GM12864 (cell line): Measurements from ENCODE around the gene RPS23.

Experiments used
- DNase-seq: peaks from one replicate; pipeline ENCODE4 v3.0.0-alpha.2; 2011; ENCODE audit warnings: low read depth
- H3K4me3 ChIP-seq: 2 replicates; pipeline ENCODE4 v1.5.1; 2011; ENCODE audit warnings: mild to moderate bottlenecking, low read depth, low read length, control low read depth
- TF ChIP-seq, protein P1 (sequence below): IDR thresholded peaks from 2 replicates; pipeline ENCODE4 v1.5.1; 2011; ENCODE audit warnings: low read depth, mild to moderate bottlenecking, moderate library complexity, low read length, control low read depth, inconsistent platforms; ENCODE audit errors: missing control alignments

RPS23 gene

DNA sequence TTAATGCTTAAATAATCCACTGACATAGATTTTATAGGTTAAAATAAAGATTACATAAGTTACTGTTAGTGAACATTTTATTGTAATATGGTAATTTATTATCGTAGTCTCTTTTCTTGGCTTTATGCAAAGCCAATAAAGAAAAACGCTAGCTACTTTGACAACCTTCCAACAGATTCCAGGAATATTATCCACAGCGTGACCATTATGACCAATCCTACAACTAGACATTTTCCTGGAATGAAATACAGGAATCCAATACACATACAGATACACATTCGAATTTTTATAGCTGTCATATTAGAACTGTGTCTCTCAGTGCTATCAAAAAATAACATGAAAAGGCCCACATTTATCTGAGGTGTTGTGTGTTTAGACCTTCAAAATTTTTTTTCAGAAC, 13.1 kb downstream of the RPS23 start:
- DNase-seq = no peak
- TF ChIP-seq, protein P1, sequence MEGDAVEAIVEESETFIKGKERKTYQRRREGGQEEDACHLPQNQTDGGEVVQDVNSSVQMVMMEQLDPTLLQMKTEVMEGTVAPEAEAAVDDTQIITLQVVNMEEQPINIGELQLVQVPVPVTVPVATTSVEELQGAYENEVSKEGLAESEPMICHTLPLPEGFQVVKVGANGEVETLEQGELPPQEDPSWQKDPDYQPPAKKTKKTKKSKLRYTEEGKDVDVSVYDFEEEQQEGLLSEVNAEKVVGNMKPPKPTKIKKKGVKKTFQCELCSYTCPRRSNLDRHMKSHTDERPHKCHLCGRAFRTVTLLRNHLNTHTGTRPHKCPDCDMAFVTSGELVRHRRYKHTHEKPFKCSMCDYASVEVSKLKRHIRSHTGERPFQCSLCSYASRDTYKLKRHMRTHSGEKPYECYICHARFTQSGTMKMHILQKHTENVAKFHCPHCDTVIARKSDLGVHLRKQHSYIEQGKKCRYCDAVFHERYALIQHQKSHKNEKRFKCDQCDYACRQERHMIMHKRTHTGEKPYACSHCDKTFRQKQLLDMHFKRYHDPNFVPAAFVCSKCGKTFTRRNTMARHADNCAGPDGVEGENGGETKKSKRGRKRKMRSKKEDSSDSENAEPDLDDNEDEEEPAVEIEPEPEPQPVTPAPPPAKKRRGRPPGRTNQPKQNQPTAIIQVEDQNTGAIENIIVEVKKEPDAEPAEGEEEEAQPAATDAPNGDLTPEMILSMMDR = no peak

DNA sequence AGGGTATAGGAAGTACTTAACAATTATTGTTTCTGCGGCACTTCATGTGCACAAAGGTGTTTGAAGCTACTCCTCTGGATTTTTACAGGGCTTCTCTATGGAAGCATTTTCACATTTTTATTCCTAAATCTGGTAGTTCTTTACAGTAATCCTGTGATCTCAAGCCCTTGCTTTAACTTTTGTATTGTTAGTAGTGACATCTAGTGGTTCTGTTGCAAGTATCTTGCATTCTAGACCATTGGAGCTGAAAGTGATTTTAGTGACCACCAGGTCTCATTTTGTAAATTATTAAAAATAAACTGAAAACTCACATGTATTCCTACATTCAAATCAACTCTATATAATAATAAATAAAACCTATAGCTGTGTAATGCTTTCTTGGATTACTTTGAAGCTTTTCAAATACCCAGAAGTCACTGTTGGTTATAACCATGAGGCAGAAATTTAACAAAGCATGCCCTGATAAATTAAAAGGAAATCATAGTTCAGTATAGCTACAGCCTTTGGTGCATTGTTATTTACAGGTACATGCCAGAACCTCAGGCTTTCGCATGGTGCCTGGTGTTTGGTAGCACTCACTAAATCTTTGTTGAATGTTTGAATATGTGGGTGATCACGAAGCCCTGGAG, 18.9 kb downstream of the RPS23 start:
- H3K4me3 ChIP-seq = no peak overlapping the region
- no peak for DNase-seq
- TF ChIP-seq, protein P1 = no peak

More for the DNA sequence above, 13.1 kb downstream of the RPS23 start:
- H3K4me3 ChIP-seq = no peak overlapping the region

DNA sequence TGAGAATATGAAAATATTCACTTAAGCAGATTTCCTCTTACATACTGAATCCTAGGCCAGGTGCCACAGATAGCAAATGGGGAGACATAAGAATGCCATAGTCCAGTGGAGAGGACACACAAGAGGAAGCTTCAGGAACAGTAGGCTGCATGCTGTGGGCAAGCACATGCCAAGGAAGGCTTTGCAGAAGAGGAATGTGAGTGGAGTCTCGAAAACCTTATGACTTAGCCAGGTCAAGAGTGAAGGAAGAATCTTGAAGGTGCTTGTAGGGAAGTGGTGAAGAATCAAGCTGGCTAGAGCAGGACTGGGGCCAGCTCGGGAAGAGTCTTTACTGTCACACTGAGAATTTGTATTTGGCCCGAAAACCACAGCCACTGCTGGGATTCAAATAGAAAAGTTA, 20.4 kb downstream of the RPS23 start:
- no peak for DNase-seq
- TF ChIP-seq, protein P1 = no peak
- no peak overlapping the region for H3K4me3 ChIP-seq

DNA sequence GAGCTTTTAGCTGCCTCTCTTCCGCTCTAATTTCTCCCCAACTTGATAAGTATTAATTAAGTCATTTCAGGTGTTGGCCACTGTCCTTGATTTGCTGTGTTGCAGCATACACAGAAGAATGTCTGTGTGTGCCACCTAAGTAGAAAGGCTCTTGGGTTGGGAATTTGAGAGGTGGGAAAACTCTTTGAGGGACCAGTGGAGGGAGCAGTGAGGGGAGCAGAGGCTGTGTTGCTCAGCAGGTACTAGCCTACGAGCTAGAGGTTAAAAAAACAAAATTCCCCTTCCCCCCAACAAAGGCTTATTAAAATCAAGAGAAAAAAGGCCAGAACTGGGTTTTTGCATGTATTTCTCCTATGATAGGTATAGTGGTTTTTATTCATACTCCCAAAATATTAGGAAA, 20.9 kb downstream of the RPS23 start:
- H3K4me3 ChIP-seq = no peak overlapping the region
- TF ChIP-seq, protein P1 = no peak
- no peak for DNase-seq

DNA sequence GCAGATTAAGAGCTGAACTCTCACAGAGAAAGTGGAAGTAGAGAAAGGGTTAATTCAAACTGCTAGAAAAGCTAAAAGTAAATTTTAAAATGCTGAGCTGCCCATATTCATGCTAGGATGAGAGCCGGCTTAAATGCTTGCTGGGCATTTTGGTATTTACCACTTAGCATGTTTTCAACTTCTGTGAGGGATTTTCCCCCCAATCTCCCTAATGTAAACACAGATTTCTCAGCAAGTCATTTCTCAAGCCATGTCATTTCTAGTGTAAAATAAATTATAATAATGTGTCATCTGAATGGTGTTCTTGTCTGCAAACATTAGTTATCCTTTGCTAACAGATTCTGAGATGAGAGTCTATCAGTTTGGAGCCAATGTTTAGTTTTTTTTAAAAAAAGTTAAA, 22.3 kb downstream of the RPS23 start:
- DNase-seq = no peak
- no peak overlapping the region for H3K4me3 ChIP-seq
- TF ChIP-seq, protein P1 = no peak

DNA sequence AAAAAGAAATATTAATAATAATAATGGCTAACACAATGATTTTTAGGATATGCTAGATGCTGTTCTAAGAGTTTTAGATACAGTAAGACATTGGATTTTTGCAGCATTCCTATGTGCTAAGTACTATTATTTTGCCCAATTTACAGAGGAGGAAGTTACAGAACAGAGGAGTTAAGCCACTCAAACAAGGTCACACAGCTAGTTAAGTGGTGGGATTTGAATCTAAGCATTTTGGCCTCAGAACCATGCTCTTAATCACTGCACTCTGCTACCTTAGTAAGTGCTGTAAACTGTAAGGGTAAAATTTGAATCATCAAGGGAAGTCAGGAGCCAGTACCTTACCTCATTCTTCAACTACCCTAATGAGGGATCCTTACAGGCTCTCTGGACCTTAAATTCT, 25.4 kb downstream of the RPS23 start:
- no peak for DNase-seq
- TF ChIP-seq, protein P1 = no peak
- no peak overlapping the region for H3K4me3 ChIP-seq

DNA sequence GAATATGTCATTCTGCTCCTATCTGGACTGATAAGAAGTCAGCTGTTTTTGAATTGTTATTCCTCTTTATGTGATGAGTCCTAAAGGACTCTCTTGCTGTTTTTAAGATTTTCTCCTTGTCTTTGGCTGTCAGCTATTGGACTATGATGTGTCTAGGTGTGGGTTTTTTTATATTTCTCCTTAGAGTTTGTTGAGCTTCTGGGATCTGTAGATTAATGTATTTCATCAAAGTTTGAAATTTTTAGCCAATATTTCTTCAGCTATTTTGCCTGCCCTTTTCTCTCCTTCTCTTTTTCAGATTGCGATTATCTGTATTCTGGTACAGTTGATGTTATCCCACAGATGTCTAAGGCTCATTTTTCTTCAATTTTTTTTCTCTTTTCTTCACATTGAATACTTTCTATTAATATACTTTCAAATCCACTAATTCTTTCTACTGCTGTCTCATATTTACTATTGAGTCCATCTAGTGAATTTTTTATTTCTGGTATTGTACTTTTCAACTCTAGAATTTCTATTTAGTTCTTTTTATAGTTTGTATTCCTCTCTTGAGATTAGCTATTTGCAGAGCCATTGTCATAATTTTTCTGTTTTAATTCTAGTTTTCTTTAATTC, 31.1 kb downstream of the RPS23 start:
- no peak overlapping the region for H3K4me3 ChIP-seq
- TF ChIP-seq, protein P1 = no peak
- no peak for DNase-seq
